Central memory CD4-positive, alpha-beta T cell (primary cell): ENCODE data around the gene SLC6A4.
"Not testable (repeated sequence)": the region's sequence is repeated elsewhere in the genome, so short reads cannot be mapped to it uniquely, and the experiment has no call there.

Experiments
- DNase-seq: peaks from one replicate; pipeline ENCODE4 v3.0.0; 2022

SLC6A4 gene

GRCh38 chr17:30218799-30219198 lies 16.7 kb downstream of the SLC6A4 start:
- no peak for DNase-seq

GRCh38 chr17:30217746-30218245 lies 17.7 kb downstream of the SLC6A4 start:
- no peak for DNase-seq

- DNase-seq: no peak
These were observed 18.4 kb downstream of the SLC6A4 start for GRCh38 chr17:30217054-30217453.

GRCh38 chr17:30212750-30213149 lies 22.7 kb downstream of the SLC6A4 start:
- DNase-seq: no peak

DNA sequence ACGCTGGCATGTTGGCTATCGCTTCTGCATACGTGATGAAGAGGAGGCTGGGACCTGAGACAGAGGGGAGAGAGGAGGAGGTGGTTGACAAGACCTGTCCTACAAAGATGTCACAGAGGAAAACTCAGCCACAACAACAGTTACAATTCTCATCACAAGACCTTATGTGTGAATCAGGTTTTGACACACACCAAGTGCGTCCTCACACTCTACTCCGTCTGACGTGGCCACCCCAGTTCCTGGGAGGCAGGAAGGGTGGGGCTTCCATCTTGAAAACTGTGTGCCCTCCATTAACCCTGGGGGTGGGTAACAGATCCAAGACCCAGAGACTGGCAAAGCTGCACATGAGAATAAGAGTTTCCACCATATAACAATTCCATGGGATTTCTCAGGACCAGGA lies 24.1 kb downstream of the SLC6A4 start:
- DNase-seq: no peak

DNA sequence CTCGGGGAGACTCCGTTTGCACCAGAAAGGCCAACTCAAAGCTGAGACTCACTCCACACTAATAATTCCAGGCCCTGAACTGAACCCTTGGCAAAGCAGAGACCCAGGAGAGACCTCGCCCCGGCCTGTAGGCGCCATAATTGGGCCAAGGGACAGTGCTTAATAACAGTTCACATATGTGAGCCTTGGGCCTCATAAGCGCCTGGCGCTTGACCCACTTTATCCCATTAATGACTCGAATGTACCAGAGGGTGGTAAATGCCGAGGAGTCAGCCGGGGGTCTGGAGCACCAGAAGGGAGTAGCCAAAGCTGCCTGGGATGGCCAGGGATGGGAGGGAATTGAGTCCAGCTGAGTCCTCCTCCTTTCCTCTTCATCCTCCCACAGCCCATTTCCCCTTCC lies 24.6 kb downstream of the SLC6A4 start:
- no peak for DNase-seq

- no peak for DNase-seq
These were observed 25.1 kb downstream of the SLC6A4 start for GRCh38 chr17:30210366-30210765.

DNA sequence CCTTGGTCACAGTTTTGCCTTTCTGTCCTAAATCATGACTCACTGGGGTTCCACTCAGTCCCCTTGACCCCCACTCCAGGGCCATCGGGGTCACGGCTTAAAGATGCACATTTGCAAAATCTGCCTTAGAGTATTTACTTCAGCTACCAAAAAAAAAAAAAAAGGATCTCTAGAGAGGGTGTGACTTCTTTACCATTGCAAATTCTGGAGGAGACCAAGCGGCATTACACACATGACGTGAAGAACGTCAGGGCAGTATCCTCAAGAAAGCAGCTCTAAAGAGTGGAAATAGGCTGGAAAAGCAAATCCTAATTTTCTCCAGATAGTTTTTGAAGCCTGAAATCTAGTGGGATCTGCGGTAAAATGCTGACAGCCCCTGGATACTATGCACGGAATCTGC lies 25.6 kb downstream of the SLC6A4 start:
- no peak for DNase-seq

GRCh38 chr17:30208214-30208613 lies 27.3 kb downstream of the SLC6A4 start:
- DNase-seq: no peak

DNA sequence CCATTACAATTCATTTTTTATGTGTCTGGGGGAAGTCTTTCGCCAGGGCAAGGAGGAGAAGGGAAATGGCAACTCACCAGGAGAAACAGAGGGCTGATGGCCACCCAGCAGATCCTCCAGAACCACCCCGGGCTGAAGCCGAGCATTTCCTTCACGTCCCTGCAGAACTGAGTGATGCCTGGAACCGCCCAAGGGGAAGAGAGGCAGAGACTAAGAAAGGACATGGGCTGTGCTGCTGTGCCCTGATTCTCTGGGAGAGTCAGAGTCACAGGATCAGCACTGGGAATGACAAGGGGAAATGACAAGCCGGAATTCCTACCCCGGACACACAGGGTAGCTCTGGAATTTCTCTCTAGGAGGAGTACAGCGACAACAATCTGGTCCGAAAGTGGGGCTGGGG lies 27.8 kb downstream of the SLC6A4 start:
- DNase-seq: no peak

GRCh38 chr17:30203471-30203981 lies 32.0 kb downstream of the SLC6A4 start:
- no peak for DNase-seq

DNA sequence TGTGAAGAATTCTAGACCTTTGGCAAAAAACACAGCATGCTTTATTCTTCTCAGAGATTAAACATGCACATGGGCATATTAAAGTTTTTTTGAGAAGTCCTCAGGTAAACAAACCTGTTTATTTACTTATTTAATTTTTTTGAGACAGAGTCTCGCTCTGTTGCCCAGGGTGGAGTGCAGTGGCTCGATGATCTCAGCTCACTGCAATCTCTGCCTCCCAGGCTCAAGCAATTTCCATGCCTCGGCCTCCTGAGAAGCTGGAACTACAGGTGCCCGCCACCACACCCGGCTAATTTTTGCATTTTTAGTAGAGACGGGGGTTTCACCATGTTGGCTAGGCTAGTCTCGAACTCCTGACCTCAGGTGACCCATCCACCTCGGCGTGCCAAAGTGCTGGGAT lies 34.8 kb downstream of the SLC6A4 start:
- DNase-seq: not testable (repeated sequence)

DNA sequence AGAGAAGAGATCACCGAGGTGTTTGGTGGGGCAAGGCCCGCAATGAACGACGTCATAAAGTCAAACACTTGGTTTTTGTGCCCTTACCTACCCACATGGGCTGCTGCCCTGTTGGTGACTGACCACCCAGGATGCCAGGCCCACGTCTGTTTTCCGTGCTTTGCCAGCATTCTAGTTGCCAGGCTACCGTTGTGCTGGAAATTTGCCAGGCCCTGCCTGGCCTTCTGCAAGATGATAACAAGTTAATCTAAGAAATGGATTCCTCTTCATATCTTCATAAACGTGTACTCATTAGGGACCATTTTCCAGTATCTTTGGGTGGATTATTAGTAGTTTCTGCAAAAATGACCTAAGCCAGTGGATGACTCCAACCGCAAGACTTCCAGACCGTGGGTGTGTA lies 35.4 kb downstream of the SLC6A4 start:
- DNase-seq: no peak

DNA sequence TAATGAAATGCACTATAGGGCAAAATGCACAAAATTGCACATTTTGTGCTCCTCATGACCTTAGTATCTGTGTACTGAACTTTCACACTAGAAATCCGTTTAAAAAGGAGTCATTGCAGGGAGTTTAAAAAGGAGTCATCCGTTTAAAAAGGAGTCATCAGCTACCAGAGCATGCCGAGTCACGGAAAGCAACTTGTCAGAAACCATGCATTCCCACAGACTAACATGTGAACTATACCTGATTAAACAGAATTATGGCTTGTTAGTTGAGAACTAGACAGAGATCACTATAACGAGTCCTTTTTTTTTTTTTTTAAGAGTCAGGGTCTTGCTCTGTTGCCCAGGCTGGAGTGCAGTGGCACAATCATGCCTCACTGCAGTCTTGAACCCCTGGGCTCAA lies 35.9 kb downstream of the SLC6A4 start:
- DNase-seq: no peak

GRCh38 chr17:30197416-30197815 lies 38.1 kb downstream of the SLC6A4 start:
- no peak for DNase-seq

DNA sequence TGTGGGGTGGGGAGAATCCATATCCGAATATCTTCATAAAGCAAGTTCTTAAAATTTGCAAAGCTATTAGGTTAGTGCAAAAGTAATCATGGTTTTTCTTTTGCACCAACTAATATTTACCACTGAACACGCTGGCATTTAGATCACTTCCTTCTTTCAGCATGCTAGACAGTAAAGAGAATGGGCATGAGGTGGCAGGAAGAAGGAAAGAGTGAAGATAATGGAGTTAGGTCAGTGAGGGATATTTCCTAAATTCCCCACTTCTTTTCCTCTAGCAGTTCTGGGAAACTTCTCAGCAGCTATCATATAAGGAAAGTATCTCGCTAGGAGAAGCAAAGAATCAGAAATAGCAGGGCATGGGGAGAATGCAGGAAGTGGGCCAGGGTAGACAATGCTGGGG lies 39.0 kb downstream of the SLC6A4 start:
- no peak for DNase-seq

GRCh38 chr17:30191072-30191471 lies 44.4 kb downstream of the SLC6A4 start:
- no peak for DNase-seq

- DNase-seq: no peak
These were observed 47.1 kb downstream of the SLC6A4 start for GRCh38 chr17:30188211-30188939.

DNA sequence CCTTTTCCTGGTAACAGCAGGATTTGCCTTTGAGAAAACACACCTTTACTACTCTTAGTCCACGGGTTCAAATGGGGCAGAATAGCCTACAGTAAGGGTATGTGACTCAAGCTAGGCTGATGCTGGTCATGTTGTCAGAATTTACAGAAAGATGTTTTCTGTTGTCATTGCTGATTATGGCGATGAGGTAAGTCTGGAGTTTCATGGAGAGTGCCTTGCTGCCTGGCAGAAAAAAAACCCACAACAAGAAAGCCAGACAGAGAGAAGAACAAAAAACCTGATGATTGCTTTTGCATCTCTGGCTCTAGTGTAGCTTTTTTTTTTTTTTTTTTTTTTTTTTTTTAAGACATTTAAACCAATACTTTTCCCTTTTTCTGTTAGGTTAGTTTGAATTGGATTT lies 47.9 kb downstream of the SLC6A4 start:
- no peak for DNase-seq

DNA sequence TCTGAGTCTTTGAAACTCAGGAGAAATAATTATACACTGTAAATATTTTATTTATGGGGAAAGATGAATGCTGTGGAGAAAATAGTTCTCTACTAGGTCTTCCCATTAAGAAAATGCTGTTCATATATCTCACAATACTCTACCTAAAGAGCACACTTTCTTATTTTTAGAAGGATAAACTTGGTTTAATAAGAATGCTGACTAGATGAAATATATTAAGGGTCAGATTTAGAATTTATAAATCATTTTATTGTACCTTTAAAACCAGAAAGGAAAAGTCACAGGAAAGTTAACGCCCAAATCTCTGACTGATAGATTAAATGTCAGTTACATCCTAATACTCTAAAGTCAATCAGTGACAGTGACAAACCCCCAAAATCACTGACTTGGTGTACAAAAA lies 48.7 kb downstream of the SLC6A4 start:
- DNase-seq: no peak

GRCh38 chr17:30176855-30177254 lies 58.6 kb downstream of the SLC6A4 start:
- no peak for DNase-seq

- no peak for DNase-seq
These were observed 60.9 kb downstream of the SLC6A4 start for GRCh38 chr17:30174556-30174955.

DNA sequence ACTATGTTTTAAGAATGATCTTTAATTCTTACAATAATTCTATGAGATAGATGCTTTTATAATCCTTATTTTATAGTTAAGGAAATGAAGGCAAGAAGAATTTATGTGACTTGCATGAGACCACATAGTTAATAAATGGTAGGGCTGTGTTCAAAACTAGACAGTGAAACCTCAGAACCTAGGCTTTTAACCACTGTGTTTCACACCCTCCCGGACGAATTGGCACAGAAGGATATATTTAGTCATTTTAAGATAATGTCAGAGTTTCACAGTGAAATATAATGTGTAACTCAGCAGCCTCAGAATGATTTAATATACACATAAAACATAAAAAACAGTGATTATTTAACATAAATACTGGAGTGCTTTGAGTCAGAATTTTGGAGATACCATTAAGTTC lies 61.8 kb downstream of the SLC6A4 start:
- no peak for DNase-seq

- DNase-seq: no peak
These were observed 62.9 kb downstream of the SLC6A4 start for GRCh38 chr17:30172560-30172959.

GRCh38 chr17:30170415-30170987 lies 65.0 kb downstream of the SLC6A4 start:
- no peak for DNase-seq
